ENCODE measurements around the gene PACRGL.

PACRGL gene

GRCh38 chr4:20666012-20666860 is 34.0 kb upstream of the PACRGL start:
- no peak for DNase-seq (ENCODE audit: low spot score)
- no peak overlapping the region for H3K27ac ChIP-seq (ENCODE audit: poor library complexity, severe bottlenecking)
- no peaks in the 10 kb centered on the region for H3K9me3 ChIP-seq (ENCODE audit: severe bottlenecking)
- H3K4me3 ChIP-seq (ENCODE audit: severe bottlenecking) = no peak overlapping the region
- peaks cover 11% of the 10 kb centered on the region for H3K4me1 ChIP-seq (ENCODE audit: insufficient read depth, poor library complexity, severe bottlenecking)
- TF ChIP-seq, protein P1, sequence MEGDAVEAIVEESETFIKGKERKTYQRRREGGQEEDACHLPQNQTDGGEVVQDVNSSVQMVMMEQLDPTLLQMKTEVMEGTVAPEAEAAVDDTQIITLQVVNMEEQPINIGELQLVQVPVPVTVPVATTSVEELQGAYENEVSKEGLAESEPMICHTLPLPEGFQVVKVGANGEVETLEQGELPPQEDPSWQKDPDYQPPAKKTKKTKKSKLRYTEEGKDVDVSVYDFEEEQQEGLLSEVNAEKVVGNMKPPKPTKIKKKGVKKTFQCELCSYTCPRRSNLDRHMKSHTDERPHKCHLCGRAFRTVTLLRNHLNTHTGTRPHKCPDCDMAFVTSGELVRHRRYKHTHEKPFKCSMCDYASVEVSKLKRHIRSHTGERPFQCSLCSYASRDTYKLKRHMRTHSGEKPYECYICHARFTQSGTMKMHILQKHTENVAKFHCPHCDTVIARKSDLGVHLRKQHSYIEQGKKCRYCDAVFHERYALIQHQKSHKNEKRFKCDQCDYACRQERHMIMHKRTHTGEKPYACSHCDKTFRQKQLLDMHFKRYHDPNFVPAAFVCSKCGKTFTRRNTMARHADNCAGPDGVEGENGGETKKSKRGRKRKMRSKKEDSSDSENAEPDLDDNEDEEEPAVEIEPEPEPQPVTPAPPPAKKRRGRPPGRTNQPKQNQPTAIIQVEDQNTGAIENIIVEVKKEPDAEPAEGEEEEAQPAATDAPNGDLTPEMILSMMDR (IDR thresholded peaks at IDR 0.05; ENCODE audit: poor library complexity, severe bottlenecking) = no peak
- H3K27me3 ChIP-seq (ENCODE audit: insufficient read depth, poor library complexity, severe bottlenecking) = no peaks in the 10 kb centered on the region
- H3K36me3 ChIP-seq (ENCODE audit: low read depth) = no peaks in the 10 kb centered on the region
- no peak for ATAC-seq (ENCODE audit: low read depth)

GRCh38 chr4:20672262-20672661 is 28.0 kb upstream of the PACRGL start:
- TF ChIP-seq, protein P1 (IDR thresholded peaks at IDR 0.05; ENCODE audit: poor library complexity, severe bottlenecking) = no peak
- no peak for DNase-seq (ENCODE audit: low spot score)
- Histone ChIP-seq H3K4me3 (ENCODE audit: severe bottlenecking) (no peak overlapping the region), H3K27me3 (ENCODE audit: insufficient read depth, poor library complexity, severe bottlenecking) (no peaks in the 10 kb centered on the region), H3K4me1 (ENCODE audit: insufficient read depth, poor library complexity, severe bottlenecking) (no peaks in the 10 kb centered on the region), H3K27ac (ENCODE audit: poor library complexity, severe bottlenecking) (no peak overlapping the region), H3K9me3 (ENCODE audit: severe bottlenecking) (no peaks in the 10 kb centered on the region), H3K36me3 (ENCODE audit: low read depth) (no peaks in the 10 kb centered on the region)
- ATAC-seq (ENCODE audit: low read depth) = no peak

- no peak for DNase-seq (ENCODE audit: low spot score)
- no peak for ATAC-seq (ENCODE audit: low read depth)
- no peak overlapping the region for H3K4me3 ChIP-seq (ENCODE audit: severe bottlenecking)
- no peaks in the 10 kb centered on the region for H3K4me1 ChIP-seq (ENCODE audit: insufficient read depth, poor library complexity, severe bottlenecking)
- H3K36me3 ChIP-seq (ENCODE audit: low read depth) = no peaks in the 10 kb centered on the region
- H3K9me3 ChIP-seq (ENCODE audit: severe bottlenecking) = no peaks in the 10 kb centered on the region
- TF ChIP-seq, protein P1 (IDR thresholded peaks at IDR 0.05; ENCODE audit: poor library complexity, severe bottlenecking) = no peak
- H3K27me3 ChIP-seq (ENCODE audit: insufficient read depth, poor library complexity, severe bottlenecking) = no peaks in the 10 kb centered on the region
- no peak overlapping the region for H3K27ac ChIP-seq (ENCODE audit: poor library complexity, severe bottlenecking)
These were observed 24.5 kb upstream of the PACRGL start for GRCh38 chr4:20675786-20676185.

DNA sequence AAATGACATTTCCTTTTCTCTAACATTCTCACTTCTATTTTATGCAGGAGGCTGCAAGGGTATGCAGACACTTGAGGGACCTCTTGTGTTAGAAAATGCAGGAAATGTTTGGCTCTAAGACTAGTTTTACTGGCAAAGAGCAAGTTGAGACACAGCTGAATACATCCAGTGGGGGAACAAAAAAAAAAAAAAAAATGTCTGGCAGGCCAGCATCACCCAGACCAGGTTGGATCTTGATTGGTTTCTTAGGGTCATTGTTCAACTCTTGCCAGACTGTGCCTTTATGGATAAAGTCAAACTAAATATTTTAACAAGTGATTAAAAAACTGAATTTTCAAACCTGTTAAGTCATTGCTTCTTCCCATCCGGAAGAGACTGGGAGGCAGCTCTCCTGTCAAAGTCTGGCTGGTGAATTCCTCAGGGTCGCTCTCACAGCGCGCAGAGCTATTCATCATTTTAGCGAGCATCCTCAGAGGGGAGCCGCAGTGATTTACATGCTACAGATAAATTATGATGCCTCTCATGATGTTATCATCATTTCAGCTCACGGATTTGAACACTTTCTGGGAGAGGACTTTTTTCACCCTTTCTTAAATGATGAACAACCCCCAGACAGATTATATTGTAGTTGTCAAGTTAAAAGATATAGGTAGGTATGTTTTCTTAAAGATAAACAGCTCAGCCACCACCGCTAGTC is 23.6 kb upstream of the PACRGL start:
- TF ChIP-seq, protein P1 (IDR thresholded peaks at IDR 0.05; ENCODE audit: poor library complexity, severe bottlenecking) = no peak
- H3K4me1 ChIP-seq (ENCODE audit: insufficient read depth, poor library complexity, severe bottlenecking) = no peaks in the 10 kb centered on the region
- no peaks in the 10 kb centered on the region for H3K9me3 ChIP-seq (ENCODE audit: severe bottlenecking)
- H3K27me3 ChIP-seq (ENCODE audit: insufficient read depth, poor library complexity, severe bottlenecking) = no peaks in the 10 kb centered on the region
- ATAC-seq (ENCODE audit: low read depth) = no peak
- H3K36me3 ChIP-seq (ENCODE audit: low read depth) = no peaks in the 10 kb centered on the region
- no peak for DNase-seq (ENCODE audit: low spot score)
- no peak overlapping the region for H3K27ac ChIP-seq (ENCODE audit: poor library complexity, severe bottlenecking)
- H3K4me3 ChIP-seq (ENCODE audit: severe bottlenecking) = no peak overlapping the region

Data from RWPE2 (cell line).